AG20443 (cell line): ENCODE data around the gene SYNGR3.
"Not testable (repeated sequence)": the region's sequence is repeated elsewhere in the genome, so short reads cannot be mapped to it uniquely, and the experiment has no call there.

ENCODE experiments used
- DNase-seq: peaks from one replicate; pipeline ENCODE4 v3.0.0; 2012; ENCODE audit warnings: low spot score, mixed read lengths

SYNGR3 gene

DNA sequence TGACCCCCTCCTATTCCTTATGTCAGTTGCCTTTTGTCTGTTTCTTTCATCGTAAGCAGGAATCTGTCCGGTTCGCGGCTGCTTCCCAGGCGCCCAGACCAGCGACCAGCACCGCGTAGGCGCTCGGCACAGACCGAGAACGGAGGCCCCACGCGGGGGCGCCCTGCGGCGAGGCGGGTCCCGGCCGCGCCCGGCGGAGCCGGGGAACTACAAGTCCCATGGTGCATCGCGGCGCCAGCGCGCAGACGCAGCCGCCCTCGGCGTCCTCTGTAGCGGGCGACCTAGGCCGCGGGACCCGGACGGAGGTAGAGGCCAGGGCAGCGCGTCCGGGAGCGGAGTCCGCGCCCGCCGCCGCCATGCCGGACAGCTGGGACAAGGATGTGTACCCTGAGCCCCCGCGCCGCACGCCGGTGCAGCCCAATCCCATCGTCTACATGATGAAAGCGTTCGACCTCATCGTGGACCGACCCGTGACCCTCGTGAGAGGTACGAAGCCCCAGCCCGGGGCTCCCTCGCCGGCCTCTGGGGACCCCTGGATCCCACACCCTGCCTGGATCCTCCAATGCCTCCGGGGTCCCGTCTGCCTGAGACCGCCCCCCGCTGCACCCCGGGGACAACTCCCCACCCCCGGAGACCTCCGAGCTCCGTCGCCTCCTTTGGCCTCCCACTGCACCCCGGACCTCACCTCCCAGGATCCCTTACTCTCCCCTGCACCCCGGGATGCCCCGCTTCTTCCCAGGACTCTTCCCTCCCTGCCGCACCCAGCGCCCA, 30.3 kb upstream of the SYNGR3 start, which contains the start of gene NDUFB10:
NDUFB10 (plus strand) TSS at position 270 of the 771 bp plus-strand sequence; CDS start at position 357, 87 bp downstream.
- peak; percentile 96 for DNase-seq

- DNase-seq = no peak
These were observed 28.8 kb upstream of the SYNGR3 start for GRCh38 chr16:1960665-1961630.

DNA sequence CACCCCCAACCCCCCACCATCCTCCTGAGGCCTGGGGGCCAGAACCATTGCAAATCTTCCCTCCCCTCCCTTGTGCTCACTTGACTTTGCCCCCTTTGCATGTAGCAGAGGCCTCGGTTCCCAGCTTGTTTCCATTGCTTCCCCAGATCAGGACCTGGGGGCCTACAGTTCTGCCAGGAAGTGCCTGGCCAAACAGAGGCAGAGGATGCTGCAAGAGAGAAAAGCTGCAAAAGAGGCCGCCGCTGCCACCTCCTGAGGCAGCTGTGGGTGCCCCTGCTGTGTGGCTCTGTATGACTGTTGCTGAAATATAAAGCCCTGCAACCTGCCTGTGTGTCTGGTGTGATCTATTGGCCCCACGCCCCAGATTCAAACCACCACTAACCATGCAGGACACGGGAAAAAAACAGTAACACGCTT, 28.1 kb upstream of the SYNGR3 start:
- no peak for DNase-seq

DNA sequence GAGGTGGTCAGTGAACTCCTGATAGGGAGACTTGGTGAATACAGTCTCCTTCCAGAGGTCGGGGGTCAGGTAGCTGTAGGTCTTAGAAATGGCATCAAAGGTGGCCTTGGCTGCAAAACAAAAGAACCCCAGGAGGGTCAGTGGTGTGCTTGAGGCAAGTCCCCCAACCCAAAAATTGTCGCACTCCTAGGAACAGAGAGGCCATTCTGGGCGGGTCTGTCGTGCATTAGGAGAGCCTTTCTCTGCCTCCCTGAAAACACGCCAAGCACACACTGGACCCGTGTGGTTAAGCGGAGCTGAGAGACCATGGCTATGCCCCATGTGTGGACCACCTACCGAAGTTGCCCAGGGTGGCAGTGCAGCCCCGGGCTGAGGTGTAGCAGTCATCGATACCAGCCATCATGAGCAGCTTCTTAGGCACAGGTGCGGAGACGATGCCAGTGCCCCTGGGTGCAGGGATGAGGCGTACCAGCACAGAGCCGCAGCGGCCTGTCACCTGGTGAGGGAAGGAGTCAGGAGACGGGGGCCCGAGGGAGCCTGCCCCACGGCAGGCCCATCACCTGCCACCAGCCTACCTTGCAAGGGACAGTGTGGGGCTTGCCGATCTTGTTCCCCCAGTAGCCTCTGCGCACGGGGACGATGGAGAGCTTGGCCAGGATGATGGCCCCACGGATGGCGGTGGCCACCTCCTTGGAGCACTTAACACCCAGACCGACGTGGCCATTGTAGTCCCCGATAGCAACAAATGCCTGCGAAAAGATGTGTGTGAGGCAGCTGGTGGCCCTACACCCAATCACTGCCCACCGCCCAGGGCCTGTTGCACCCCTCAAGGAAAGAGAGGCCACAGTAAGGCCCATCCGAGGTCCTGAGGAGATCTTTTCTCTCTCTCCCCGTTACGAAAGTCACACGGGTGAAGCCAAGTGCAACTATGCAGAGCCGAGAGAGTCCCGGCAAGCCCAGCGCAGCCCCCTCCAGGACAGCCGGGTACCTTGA, 27.3 kb upstream of the SYNGR3 start:
- not testable (repeated sequence) for DNase-seq

DNA sequence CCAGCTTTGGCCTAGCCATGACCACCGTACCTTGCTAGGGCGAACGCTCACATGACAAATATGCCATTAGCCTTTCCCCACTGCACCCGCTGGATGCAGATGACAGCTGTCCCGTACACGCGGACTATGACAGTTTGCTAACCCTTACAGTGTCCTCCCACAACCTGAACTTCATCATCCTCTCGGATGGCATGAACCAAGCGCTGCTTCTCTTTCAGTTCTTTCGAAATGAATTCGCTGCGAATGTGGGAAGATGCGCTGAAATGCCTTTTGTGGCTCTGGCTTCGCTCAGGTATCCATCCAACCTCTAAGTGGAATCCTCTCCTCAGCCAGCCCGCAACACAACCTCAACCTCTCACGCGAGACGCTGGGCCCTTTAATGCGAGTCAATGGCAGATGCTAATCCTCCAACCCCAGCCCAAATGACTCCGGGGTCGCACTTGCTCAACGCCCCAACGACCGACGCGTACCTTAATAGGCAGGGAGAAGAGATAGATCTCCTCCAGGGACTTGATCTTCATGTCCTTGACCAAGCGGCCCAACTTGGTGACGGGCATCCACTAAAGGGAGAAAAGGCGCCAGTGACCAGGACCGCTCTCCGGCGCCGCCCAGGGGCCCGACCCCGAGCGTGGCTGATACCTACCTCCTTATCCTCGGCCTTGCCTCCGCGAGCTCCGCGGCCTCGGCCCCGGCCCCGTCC, 25.8 kb upstream of the SYNGR3 start:
- DNase-seq = no peak

DNA sequence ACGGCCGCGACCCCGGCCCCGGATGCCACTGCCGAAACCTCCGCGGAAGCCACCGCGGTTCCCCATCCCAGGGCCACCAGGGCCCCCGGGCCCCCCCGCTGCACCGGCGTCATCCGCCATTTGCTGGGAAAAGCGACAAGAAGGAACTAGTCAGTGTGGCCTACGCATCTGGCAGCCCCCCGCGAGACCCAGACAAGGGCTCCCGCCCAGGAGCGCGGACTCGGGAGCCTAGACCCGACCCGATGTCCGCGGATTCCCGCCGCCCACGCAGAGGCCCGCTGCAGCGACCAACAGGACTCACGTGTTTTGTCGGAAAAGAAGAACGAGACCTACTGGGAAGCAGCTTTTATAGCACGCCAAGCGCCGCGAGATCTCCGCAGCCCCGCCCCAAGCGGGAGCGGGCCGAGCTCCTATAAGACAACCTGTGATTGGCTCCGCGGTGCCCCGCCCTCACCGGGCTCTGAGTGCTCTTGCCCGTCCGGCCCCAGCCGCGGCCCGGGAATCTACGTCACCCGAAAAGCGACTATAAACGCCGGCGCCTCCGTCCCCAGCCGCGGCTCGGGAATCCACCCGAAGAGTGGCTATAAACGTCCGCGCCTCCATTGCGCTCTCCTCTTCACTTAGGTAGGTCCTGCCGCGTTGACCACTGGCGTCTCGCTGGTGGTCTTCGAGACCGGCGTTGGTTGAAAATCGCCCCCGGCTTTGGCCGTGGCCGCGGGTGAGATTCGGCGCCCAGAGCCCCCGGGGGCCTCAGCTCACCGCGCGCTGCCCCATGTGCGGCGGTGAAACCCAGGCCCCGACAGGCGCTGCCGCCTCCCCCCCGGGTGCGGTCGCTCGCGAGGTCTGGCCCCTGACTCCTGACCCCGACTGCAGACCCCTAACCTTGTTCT, 25.0 kb upstream of the SYNGR3 start, which contains the start of gene RPS2:
RPS2 (minus strand) TSS at position 321 of the 890 bp plus-strand sequence; CDS start at position 120, 201 bp downstream.
- DNase-seq = peak; percentile 100

- DNase-seq = no peak
These were observed 24.3 kb upstream of the SYNGR3 start for GRCh38 chr16:1965396-1966001.

DNA sequence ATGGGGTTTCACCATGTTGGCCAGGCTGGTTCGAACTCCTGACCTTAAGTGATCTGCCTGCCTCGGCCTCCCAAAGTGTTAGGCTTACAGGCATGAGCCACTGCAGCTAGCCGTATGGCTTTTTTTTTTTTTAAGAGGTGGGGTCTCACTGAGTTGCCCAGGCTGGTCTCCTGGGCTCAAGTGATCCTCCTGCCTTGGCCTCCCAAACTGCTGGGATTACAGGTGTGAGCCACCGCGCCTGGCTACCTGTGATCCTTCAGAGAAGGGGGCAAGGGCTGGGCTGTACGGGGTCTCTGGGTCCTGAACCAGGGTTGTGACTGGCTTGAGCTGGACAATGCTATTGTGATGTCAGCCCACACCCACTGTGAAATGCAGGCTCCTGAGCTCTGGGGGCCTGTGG, 23.3 kb upstream of the SYNGR3 start, which contains the start of gene RNF151:
RNF151 (plus strand) TSS at position 397 of the 400 bp plus-strand sequence. CDS start 26 bp downstream, outside the sequence.
- DNase-seq = no peak

GRCh38 chr16:1968146-1968953, 21.4 kb upstream of the SYNGR3 start:
- DNase-seq = no peak

GRCh38 chr16:1971796-1972489, 17.8 kb upstream of the SYNGR3 start, which contains the start of gene TBL3:
TSS of gene TBL3 (plus strand) at chr16:1972053. CDS start at chr16:1972165, 112 bp downstream.
- DNase-seq = peak; percentile 95

- no peak for DNase-seq
These were observed 17.3 kb upstream of the SYNGR3 start for GRCh38 chr16:1972490-1972877.

GRCh38 chr16:1973461-1974156, 16.2 kb upstream of the SYNGR3 start:
- no peak for DNase-seq

- no peak for DNase-seq
These were observed 15.4 kb upstream of the SYNGR3 start for GRCh38 chr16:1974157-1975070.

DNA sequence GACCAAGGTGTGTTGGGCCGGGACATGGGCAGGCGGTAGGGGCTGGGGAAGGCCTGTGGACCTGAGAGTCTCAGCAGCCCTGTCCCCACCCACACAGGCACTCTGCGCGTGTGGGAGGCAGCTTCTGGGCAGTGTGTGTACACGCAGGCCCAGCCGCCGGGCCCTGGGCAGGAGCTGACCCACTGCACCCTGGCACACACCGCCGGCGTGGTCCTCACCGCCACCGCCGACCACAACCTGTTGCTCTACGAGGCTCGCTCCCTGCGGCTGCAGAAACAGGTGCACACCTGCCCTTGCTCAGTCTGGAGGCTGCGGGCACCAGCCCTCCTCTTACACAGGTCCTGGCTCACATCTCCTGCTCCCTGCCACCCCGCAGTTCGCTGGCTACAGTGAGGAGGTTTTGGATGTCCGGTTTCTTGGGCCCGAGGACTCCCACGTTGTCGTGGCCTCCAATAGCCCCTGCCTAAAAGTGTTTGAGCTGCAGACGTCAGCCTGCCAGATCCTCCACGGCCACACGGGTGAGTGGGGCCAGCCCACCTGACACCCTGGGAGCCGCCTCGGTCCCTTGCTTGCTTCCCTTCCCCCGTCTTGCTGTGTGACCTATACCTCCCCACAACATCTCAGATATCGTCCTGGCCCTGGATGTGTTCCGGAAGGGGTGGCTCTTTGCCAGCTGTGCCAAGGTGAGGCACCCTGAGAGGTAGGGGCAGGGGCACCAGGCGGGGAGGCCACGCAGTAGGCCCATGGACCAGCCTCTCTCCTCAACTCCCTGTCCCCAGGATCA, 14.1 kb upstream of the SYNGR3 start:
- DNase-seq = no peak

DNA sequence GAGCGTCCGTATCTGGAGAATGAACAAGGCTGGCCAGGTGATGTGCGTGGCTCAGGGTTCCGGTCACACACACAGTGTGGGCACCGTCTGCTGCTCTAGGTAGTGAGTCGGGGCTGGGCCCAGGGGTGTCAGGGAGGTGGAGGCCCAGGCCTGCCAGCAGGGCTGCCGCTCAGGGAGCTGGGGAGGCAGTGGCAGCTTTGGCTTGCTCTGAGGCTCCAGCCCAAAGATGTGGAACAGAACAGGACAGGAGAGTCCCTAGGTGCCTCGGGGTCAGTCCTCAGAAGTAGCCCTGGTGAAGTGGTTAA, 13.6 kb upstream of the SYNGR3 start:
- no peak for DNase-seq
